BE2C (cell line): ENCODE measurements around the gene KRTAP5-7.
"Not testable (repeated sequence)": the region's sequence is repeated elsewhere in the genome, so short reads cannot be mapped to it uniquely, and the experiment has no call there.

Experiments
- DNase-seq: peaks from one replicate; pipeline ENCODE4 v3.0.0-alpha.2; 2020
- H3K27me3 ChIP-seq: fragments of 250-450 bp; sonication (Bioruptor Pico); 2 replicates; pipeline ENCODE4 v1.5.1; 2020; ENCODE audit warnings: mild to moderate bottlenecking
- H3K36me3 ChIP-seq: fragments of 250-450 bp; sonication (Bioruptor Pico); 2 replicates; pipeline ENCODE4 v1.5.1; 2020; ENCODE audit warnings: mild to moderate bottlenecking
- H3K4me1 ChIP-seq: fragments of 250-450 bp; sonication (Bioruptor Pico); 2 replicates; pipeline ENCODE4 v1.5.1; 2020
- H3K4me3 ChIP-seq: 2 replicates; pipeline ENCODE4 v1.5.1; 2011; ENCODE audit warnings: low read depth, low read length
- H3K9me3 ChIP-seq: fragments of 250-450 bp; sonication (Bioruptor Pico); 2 replicates; pipeline ENCODE4 v1.5.1; 2020
- TF ChIP-seq, protein P1 (sequence below): IDR thresholded peaks from 2 replicates; pipeline ENCODE4 v1.5.1; 2012; ENCODE audit warnings: mild to moderate bottlenecking, low read depth, low read length

The KRTAP5-7 gene

DNA sequence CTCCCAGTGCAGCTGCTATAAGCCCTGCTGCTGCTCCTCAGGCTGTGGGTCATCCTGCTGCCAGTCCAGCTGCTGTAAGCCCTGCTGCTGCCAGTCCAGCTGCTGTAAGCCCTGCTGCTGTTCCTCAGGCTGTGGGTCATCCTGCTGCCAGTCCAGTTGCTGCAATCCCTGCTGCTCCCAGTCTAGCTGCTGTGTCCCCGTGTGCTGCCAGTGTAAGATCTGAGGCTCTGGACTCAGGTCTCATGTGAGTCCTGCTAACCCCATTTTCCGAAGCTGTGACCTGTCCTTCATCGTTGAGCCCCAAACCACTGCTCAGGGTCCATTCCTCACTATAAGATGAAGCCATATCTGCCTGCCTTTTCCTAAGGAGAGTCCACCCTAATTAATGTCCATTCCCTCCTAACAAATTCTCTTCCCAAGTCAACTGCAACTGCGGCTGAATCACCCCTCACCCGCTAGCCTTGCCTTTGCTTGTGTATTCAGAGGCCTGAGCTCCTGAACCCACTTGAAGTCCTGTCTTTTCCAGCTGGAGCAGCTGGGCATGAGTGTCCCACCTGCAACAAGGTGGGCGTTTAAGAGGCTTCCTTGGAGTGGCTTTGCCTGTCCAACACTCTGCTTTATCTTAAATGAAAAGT is 626 bp downstream of the KRTAP5-7 start:
- Histone ChIP-seq H3K4me1 (no peaks in the 10 kb centered on the region), H3K4me3 (no peak overlapping the region), H3K27me3 (no peaks in the 10 kb centered on the region), H3K9me3 (no peaks in the 10 kb centered on the region), H3K36me3 (no peaks in the 10 kb centered on the region)
- DNase-seq = no peak
- TF ChIP-seq, protein P1, sequence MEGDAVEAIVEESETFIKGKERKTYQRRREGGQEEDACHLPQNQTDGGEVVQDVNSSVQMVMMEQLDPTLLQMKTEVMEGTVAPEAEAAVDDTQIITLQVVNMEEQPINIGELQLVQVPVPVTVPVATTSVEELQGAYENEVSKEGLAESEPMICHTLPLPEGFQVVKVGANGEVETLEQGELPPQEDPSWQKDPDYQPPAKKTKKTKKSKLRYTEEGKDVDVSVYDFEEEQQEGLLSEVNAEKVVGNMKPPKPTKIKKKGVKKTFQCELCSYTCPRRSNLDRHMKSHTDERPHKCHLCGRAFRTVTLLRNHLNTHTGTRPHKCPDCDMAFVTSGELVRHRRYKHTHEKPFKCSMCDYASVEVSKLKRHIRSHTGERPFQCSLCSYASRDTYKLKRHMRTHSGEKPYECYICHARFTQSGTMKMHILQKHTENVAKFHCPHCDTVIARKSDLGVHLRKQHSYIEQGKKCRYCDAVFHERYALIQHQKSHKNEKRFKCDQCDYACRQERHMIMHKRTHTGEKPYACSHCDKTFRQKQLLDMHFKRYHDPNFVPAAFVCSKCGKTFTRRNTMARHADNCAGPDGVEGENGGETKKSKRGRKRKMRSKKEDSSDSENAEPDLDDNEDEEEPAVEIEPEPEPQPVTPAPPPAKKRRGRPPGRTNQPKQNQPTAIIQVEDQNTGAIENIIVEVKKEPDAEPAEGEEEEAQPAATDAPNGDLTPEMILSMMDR = no peak

- H3K4me3 ChIP-seq = no peak overlapping the region
- no peaks in the 10 kb centered on the region for H3K36me3 ChIP-seq
- TF ChIP-seq, protein P1 = no peak
- no peaks in the 10 kb centered on the region for H3K9me3 ChIP-seq
- DNase-seq = no peak
- H3K27me3 ChIP-seq = no peaks in the 10 kb centered on the region
- no peaks in the 10 kb centered on the region for H3K4me1 ChIP-seq
Observed at GRCh38 chr11:71530602-71531001, 3.5 kb downstream of the KRTAP5-7 start.

DNA sequence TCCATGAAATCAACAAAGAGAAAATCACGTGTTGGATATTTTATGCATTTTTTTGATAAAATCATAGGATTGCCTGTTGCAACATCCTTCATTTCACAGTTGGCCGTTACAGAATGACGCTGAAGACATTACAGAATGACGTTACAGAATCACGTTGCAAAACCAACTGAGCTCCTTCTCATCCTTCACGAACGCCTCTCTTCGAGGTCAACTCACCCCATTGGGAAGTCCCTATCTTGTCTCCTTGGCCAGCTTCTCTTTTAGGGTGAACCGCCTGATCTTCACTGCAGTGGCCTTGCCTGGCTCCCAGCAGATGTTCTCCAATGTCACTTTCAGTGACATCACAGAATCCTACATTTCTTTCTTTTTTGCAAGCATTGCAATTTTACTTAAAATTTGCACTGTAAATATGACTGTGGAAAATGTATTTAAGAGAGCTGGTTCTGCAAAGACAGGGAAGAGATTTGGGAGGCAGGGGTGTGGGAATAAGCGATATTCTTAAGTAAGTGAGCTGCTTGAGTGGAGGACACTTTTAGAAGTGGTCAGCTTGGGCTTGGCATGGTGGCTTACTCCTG is 5.1 kb downstream of the KRTAP5-7 start:
- Histone ChIP-seq H3K36me3 (no peaks in the 10 kb centered on the region), H3K4me3 (no peak overlapping the region), H3K27me3 (no peaks in the 10 kb centered on the region), H3K9me3 (no peaks in the 10 kb centered on the region), H3K4me1 (no peaks in the 10 kb centered on the region)
- TF ChIP-seq, protein P1 = no peak
- no peak for DNase-seq

- not testable (repeated sequence) for H3K27me3 ChIP-seq
Observed at GRCh38 chr11:71534711-71535608, 7.9 kb downstream of the KRTAP5-7 start.

GRCh38 chr11:71535825-71536224 is 8.8 kb downstream of the KRTAP5-7 start:
- Histone ChIP-seq H3K27me3 (no peaks in the 10 kb centered on the region), H3K36me3 (no peaks in the 10 kb centered on the region), H3K4me3 (no peak overlapping the region), H3K9me3 (no peaks in the 10 kb centered on the region), H3K4me1 (no peaks in the 10 kb centered on the region)
- DNase-seq = no peak
- TF ChIP-seq, protein P1 = no peak

More at GRCh38 chr11:71534711-71535608, 7.9 kb downstream of the KRTAP5-7 start:
- not testable (repeated sequence) for H3K4me1 ChIP-seq, H3K36me3 ChIP-seq, H3K9me3 ChIP-seq, H3K4me3 ChIP-seq, DNase-seq

- Histone ChIP-seq H3K36me3 (no peaks in the 10 kb centered on the region), H3K9me3 (no peaks in the 10 kb centered on the region), H3K27me3 (no peaks in the 10 kb centered on the region), H3K4me1 (no peaks in the 10 kb centered on the region), H3K4me3 (no peak overlapping the region)
- TF ChIP-seq, protein P1 = no peak
- no peak for DNase-seq
Observed at GRCh38 chr11:71537537-71537936, 10.5 kb downstream of the KRTAP5-7 start.

- not testable (repeated sequence) for H3K9me3 ChIP-seq, DNase-seq, H3K36me3 ChIP-seq, H3K4me1 ChIP-seq, H3K27me3 ChIP-seq, H3K4me3 ChIP-seq
Observed at GRCh38 chr11:71537977-71538665, 11.1 kb downstream of the KRTAP5-7 start, which contains the start of gene KRTAP5-8. KRTAP5-8 (plus strand) TSS chr11:71538025; CDS start chr11:71538056, 31 bp downstream.
